GM23338 (cell line): Measurements from ENCODE around the gene LTA4H.

Source experiments
- CREB1 ChIP-seq: fragments of 250-450 bp; sonication (Bioruptor Pico); IDR thresholded peaks from 2 replicates; pipeline ENCODE4 v1.5.0; 2020; ENCODE audit warnings: low read depth, mild to moderate bottlenecking, moderate library complexity
- EZH2 ChIP-seq: fragments of 200-600 bp; sonication (generic); IDR thresholded peaks from one replicate; pipeline ENCODE4 v1.8.0; 2017; ENCODE audit warnings: antibody characterized with exemption, mild to moderate bottlenecking, low read depth; ENCODE audit not compliant: unreplicated experiment
- EZH2phosphoT487 ChIP-seq: fragments of 200-600 bp; sonication (generic); IDR thresholded peaks from one replicate; pipeline ENCODE4 v1.8.1; 2018; ENCODE audit warnings: antibody characterized with exemption; ENCODE audit not compliant: unreplicated experiment
- JUNB ChIP-seq: IDR thresholded peaks from one replicate; pipeline ENCODE4 v1.6.1; 2016; ENCODE audit warnings: antibody characterized with exemption; ENCODE audit not compliant: unreplicated experiment
- NANOG ChIP-seq: IDR thresholded peaks from 2 replicates; pipeline ENCODE4 v1.6.1; 2016; ENCODE audit warnings: antibody characterized with exemption, borderline replicate concordance
- POLR2AphosphoS5 ChIP-seq: IDR thresholded peaks from 2 replicates; pipeline ENCODE4 v1.6.1; 2016; ENCODE audit warnings: antibody characterized with exemption, low read depth
- STAT1 ChIP-seq: IDR thresholded peaks from one replicate; pipeline ENCODE4 v1.6.1; 2016; ENCODE audit warnings: antibody characterized with exemption; ENCODE audit not compliant: unreplicated experiment
- ZNF114 ChIP-seq: fragments of 250-450 bp; sonication (Bioruptor Pico); IDR thresholded peaks from 2 replicates; pipeline ENCODE4 v1.5.0; 2020; ENCODE audit warnings: mild to moderate bottlenecking, moderate library complexity
- ZNF331 ChIP-seq: fragments of 250-450 bp; sonication (Bioruptor Pico); IDR thresholded peaks from 2 replicates; pipeline ENCODE4 v1.5.0; 2020; ENCODE audit warnings: low read depth, mild to moderate bottlenecking, moderate library complexity
- TF ChIP-seq, protein P1 (sequence below), 2 experiments: fragments of 200-600 bp in 1 of 2; sonication (generic) in 1 of 2; conservative IDR thresholded peaks; 2 replicates each; pipeline versions ENCODE4 v1.5.1 to v1.6.1; 2016 to 2017; ENCODE audit warnings: antibody characterized with exemption in 2 of 2, low read depth in 2 of 2, mild to moderate bottlenecking in 2 of 2, moderate library complexity in 1 of 2
- TF ChIP-seq, protein P2 (sequence below): IDR thresholded peaks from one replicate; pipeline ENCODE4 v1.6.1; 2018; ENCODE audit warnings: antibody characterized with exemption; ENCODE audit not compliant: unreplicated experiment
- TF ChIP-seq, protein P3 (sequence below): IDR thresholded peaks from 2 replicates; pipeline ENCODE4 v1.6.1; 2016; ENCODE audit warnings: antibody characterized with exemption

DNA sequence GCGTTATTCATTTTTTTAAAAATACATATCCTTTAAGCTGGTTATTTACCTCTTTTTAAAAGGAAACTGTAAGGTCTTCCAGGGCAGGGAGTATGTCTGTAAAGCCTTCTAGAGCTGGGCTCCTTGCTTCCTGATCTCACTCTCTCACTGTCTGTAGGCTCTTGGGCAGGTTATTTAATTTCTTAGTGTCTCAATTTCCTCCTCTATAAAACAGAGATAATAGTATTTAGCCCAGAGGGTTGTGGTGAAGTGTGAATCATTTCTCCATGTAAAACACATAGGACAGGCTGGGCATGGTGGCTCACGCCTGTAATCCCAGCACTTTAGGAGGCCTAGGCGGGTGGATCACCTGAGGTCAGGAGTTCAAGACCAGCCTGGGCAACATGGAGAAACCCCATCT, 25.9 kb upstream of the LTA4H start:
- TF ChIP-seq, protein P1, sequence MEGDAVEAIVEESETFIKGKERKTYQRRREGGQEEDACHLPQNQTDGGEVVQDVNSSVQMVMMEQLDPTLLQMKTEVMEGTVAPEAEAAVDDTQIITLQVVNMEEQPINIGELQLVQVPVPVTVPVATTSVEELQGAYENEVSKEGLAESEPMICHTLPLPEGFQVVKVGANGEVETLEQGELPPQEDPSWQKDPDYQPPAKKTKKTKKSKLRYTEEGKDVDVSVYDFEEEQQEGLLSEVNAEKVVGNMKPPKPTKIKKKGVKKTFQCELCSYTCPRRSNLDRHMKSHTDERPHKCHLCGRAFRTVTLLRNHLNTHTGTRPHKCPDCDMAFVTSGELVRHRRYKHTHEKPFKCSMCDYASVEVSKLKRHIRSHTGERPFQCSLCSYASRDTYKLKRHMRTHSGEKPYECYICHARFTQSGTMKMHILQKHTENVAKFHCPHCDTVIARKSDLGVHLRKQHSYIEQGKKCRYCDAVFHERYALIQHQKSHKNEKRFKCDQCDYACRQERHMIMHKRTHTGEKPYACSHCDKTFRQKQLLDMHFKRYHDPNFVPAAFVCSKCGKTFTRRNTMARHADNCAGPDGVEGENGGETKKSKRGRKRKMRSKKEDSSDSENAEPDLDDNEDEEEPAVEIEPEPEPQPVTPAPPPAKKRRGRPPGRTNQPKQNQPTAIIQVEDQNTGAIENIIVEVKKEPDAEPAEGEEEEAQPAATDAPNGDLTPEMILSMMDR (conservative IDR thresholded peaks at IDR 0.05; ENCODE audit: low read depth in 2 of 2): no peak
- TF ChIP-seq EZH2phosphoT487 (no peak), POLR2AphosphoS5 (no peak), EZH2 (no peak), STAT1 (no peak), NANOG (no peak), ZNF114 (CRISPR knock-in tag) (no peak), CREB1 (CRISPR knock-in tag) (no peak), JUNB (no peak), ZNF331 (CRISPR knock-in tag) (no peak)
- TF ChIP-seq, protein P2, sequence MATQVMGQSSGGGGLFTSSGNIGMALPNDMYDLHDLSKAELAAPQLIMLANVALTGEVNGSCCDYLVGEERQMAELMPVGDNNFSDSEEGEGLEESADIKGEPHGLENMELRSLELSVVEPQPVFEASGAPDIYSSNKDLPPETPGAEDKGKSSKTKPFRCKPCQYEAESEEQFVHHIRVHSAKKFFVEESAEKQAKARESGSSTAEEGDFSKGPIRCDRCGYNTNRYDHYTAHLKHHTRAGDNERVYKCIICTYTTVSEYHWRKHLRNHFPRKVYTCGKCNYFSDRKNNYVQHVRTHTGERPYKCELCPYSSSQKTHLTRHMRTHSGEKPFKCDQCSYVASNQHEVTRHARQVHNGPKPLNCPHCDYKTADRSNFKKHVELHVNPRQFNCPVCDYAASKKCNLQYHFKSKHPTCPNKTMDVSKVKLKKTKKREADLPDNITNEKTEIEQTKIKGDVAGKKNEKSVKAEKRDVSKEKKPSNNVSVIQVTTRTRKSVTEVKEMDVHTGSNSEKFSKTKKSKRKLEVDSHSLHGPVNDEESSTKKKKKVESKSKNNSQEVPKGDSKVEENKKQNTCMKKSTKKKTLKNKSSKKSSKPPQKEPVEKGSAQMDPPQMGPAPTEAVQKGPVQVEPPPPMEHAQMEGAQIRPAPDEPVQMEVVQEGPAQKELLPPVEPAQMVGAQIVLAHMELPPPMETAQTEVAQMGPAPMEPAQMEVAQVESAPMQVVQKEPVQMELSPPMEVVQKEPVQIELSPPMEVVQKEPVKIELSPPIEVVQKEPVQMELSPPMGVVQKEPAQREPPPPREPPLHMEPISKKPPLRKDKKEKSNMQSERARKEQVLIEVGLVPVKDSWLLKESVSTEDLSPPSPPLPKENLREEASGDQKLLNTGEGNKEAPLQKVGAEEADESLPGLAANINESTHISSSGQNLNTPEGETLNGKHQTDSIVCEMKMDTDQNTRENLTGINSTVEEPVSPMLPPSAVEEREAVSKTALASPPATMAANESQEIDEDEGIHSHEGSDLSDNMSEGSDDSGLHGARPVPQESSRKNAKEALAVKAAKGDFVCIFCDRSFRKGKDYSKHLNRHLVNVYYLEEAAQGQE: no peak
- TF ChIP-seq, protein P3, sequence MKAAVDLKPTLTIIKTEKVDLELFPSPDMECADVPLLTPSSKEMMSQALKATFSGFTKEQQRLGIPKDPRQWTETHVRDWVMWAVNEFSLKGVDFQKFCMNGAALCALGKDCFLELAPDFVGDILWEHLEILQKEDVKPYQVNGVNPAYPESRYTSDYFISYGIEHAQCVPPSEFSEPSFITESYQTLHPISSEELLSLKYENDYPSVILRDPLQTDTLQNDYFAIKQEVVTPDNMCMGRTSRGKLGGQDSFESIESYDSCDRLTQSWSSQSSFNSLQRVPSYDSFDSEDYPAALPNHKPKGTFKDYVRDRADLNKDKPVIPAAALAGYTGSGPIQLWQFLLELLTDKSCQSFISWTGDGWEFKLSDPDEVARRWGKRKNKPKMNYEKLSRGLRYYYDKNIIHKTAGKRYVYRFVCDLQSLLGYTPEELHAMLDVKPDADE: no peak
